Measurements from ENCODE around the gene GALK1. TPM values are rescaled to one million over a fixed set of nuclear protein-coding genes. Genes with fewer than 3 reads are reported as not detected.

The GALK1 gene
- total RNA-seq, 4 donors from 2014 or later: 19.4 to 37.1 (median 35.6) TPM; not detected in 1

DNA sequence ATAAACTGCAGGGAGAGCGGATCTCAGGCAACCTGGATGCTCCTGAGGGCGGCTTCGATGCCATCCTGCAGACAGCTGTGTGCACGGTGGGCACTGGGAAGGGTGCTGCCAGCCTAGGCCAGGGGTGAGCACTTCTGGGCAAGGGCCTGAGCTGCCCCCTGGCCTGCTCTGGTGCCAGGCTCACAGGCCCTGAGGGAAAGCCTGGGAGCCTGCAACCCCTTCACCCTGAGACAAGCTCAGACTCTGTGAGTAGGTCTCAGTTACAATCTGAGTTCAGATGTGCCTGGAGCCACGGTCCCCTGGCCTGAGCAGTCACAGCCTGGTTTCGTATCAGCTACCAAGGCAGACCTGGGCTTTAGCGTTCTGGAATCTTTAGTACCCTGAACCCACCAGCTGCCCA is 35.6 kb downstream of the GALK1 start:
- no peak overlapping the region for H3K27ac ChIP-seq
- H3K36me3 ChIP-seq: no peaks in the 10 kb centered on the region
- DNase-seq: no peak
- TF ChIP-seq POLR2A (IDR thresholded peaks at IDR 0.05): no peak
- TF ChIP-seq, protein P1, sequence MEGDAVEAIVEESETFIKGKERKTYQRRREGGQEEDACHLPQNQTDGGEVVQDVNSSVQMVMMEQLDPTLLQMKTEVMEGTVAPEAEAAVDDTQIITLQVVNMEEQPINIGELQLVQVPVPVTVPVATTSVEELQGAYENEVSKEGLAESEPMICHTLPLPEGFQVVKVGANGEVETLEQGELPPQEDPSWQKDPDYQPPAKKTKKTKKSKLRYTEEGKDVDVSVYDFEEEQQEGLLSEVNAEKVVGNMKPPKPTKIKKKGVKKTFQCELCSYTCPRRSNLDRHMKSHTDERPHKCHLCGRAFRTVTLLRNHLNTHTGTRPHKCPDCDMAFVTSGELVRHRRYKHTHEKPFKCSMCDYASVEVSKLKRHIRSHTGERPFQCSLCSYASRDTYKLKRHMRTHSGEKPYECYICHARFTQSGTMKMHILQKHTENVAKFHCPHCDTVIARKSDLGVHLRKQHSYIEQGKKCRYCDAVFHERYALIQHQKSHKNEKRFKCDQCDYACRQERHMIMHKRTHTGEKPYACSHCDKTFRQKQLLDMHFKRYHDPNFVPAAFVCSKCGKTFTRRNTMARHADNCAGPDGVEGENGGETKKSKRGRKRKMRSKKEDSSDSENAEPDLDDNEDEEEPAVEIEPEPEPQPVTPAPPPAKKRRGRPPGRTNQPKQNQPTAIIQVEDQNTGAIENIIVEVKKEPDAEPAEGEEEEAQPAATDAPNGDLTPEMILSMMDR (IDR thresholded peaks at IDR 0.05): no peak
- no peak overlapping the region for H3K4me3 ChIP-seq
- no peaks in the 10 kb centered on the region for H3K4me1 ChIP-seq
- H3K9me3 ChIP-seq: no peaks in the 10 kb centered on the region
- no peaks in the 10 kb centered on the region for H3K27me3 ChIP-seq
- intact Hi-C loops (cut with DNase I; ENCODE audit: low total_unique reads): no loop called here

DNA sequence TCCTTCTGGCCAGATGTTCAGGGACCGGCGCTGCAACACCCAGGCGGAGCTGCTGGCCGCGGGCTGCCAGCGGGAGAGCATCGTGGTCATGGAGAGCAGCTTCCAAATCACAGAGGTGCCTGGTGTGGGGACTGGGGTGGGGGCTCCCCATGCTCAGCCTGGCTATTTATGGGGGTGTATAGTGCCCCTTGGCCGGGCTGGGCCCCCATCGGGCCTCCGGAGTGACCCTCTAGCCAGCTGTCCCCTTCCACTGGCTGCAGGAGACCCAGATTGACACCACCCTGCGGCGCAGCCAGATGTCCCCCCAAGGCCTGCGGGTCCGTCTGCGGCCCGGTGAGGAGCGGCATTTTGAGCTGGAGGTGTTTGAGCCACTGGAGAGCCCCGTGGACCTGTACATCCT is 37.6 kb downstream of the GALK1 start:
- Histone ChIP-seq H3K4me1 (no peaks in the 10 kb centered on the region), H3K27me3 (no peaks in the 10 kb centered on the region), H3K36me3 (no peaks in the 10 kb centered on the region), H3K4me3 (no peak overlapping the region), H3K9me3 (no peaks in the 10 kb centered on the region), H3K27ac (no peak overlapping the region)
- TF ChIP-seq, protein P1 (IDR thresholded peaks at IDR 0.05): no peak
- TF ChIP-seq POLR2A (IDR thresholded peaks at IDR 0.05): no peak
- no peak for DNase-seq
- intact Hi-C loops (cut with DNase I; ENCODE audit: low total_unique reads): no loop called here

DNA sequence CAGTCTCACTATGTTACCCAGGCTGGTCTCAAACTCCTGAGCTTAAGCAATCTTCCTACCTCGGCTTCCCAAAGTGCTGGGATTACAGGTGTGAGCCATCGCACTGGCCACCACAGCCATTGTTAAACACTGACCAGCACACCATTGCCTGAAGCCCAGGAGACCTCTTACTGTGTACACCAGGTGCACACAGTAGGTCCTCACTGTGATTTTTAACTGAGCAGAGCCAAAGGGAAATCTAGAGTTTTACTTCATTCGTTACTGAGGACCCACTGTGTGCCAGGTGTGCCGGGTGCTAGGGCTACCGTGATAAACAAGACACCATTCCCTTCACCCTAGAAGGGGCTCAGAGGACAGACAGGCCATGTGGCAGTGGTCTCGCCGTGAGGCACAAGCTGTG is 39.5 kb downstream of the GALK1 start:
- Histone ChIP-seq H3K36me3 (no peaks in the 10 kb centered on the region), H3K27ac (no peak overlapping the region), H3K4me3 (no peak overlapping the region), H3K9me3 (no peaks in the 10 kb centered on the region), H3K27me3 (peaks cover 7 to 8% of the 10 kb centered on the region in 2 donors), H3K4me1 (peaks cover 0 to 10% of the 10 kb centered on the region in 2 donors)
- TF ChIP-seq, protein P1 (IDR thresholded peaks at IDR 0.05): no peak
- no peak for DNase-seq
- intact Hi-C loops (cut with DNase I; ENCODE audit: low total_unique reads): no loop called here

DNA sequence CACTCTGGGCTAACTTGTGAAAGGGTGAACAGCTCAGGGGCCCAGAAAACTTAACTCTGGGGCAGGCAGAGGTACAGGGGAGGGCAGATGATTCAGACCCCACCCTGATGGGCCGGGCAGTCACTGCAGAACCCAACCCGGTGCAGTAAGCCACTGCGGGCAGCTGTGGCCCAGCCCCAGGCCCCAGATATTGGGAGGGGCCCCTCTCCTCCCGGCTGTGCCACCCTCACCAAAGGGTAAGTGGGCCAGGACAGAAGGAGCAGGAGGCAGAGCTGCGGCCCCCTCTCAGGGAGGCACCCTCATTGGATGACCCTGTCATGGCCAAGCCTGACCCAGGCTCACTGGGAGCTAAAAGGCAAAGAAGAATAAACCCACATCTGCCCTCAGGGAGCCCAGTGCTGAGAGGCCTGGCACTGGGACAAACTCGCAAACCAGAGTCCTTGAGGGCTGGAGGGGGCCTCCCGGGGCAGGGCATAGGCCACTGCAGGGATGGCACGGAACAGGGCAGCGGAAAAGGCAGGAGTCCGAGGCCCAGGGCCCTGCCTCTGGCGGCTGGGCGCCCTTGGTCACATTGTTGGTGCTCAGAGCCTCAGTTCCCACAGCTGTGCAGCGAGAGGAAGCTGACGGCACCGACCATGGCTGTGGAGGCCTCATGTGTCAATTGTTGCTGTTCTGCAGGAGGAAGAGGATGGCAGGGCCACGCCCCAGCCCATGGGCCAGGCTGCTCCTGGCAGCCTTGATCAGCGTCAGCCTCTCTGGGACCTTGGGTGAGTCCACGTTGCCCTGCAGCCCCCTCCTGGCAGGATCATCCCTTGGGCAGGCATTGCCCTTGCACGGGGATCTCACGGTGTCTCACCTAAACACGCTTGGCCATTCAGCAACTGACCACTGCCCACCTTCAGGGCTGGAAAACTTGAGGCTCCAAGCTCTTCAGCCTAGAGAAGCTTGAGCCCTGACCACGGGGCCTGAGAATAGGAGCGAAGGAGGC is 40.7 kb downstream of the GALK1 start:
- H3K27ac ChIP-seq: no peak overlapping the region
- TF ChIP-seq, protein P1 (IDR thresholded peaks at IDR 0.05): no peak
- no peak for TF ChIP-seq POLR2A (IDR thresholded peaks at IDR 0.05)
- H3K36me3 ChIP-seq: no peaks in the 10 kb centered on the region
- H3K27me3 ChIP-seq: peaks cover 7 to 8% of the 10 kb centered on the region in 2 donors
- no peak for DNase-seq
- H3K9me3 ChIP-seq: no peaks in the 10 kb centered on the region
- no peak overlapping the region for H3K4me3 ChIP-seq
- intact Hi-C loops (cut with DNase I; ENCODE audit: low total_unique reads): no loop called here
- H3K4me1 ChIP-seq: peaks cover 0 to 10% of the 10 kb centered on the region in 2 donors

DNA sequence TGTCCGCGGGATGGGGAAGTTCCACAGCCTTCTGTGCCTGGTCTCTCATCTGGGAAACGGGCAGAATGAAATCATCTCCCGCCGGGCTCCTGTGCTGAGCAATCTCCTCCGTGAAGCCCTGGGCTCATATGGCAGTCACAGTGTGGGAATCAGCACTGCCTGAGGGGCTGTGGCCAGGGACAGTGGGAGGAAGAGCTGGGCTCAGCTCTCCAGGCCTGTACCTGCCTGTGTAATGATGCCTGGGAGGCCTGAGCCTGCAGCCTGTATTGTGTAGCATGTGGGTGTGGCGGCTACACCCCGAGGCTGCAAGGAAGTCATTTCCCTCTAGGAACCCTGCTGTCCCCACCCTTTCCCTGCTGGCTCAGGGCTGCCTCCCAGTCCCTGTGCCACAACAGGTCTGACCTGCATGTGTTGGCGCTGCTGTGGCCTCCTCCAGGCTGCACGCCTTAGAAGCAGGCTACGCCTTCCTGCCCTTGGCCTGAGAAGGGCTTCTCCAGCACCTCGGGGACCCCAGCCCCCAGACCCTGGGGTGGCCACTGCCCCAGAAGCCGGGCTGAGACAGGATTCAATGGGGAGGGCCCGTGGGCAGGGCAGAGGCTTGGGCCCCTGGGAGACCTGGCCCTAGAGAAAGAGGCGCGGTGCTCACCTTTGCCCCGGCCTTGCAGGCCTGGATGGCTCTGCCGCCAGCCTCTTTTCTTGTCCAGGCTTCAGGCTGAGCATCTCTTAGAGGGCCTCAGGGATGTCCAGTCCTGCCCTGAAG is 41.6 kb downstream of the GALK1 start:
- no peak overlapping the region for H3K4me3 ChIP-seq
- intact Hi-C loops (cut with DNase I; ENCODE audit: low total_unique reads): no loop called here
- no peaks in the 10 kb centered on the region for H3K36me3 ChIP-seq
- H3K27me3 ChIP-seq: peaks cover 7 to 8% of the 10 kb centered on the region in 2 donors
- TF ChIP-seq, protein P1 (IDR thresholded peaks at IDR 0.05): no peak
- no peak for TF ChIP-seq POLR2A (IDR thresholded peaks at IDR 0.05)
- H3K9me3 ChIP-seq: no peaks in the 10 kb centered on the region
- peaks cover 0 to 10% of the 10 kb centered on the region in 2 donors for H3K4me1 ChIP-seq
- no peak for DNase-seq
- no peak overlapping the region for H3K27ac ChIP-seq
